ENCODE results near the gene CEL.

CEL gene

GRCh38 chr9:133106511-133107244 is 44.9 kb downstream of the CEL start:
- DNase-seq = no peak

GRCh38 chr9:133107245-133107722 is 45.5 kb downstream of the CEL start:
- no peak for DNase-seq

- no peak for DNase-seq
These were observed 46.4 kb downstream of the CEL start for GRCh38 chr9:133107961-133108793.

GRCh38 chr9:133108794-133109641 is 47.2 kb downstream of the CEL start:
- DNase-seq = no peak

GRCh38 chr9:133109931-133110650 is 48.3 kb downstream of the CEL start:
- DNase-seq = no peak

- no peak for DNase-seq
These were observed 50.3 kb downstream of the CEL start for GRCh38 chr9:133111808-133112662.

GRCh38 chr9:133112663-133113026 is 50.9 kb downstream of the CEL start:
- DNase-seq = no peak

GRCh38 chr9:133113163-133113948 is 51.6 kb downstream of the CEL start:
- DNase-seq = no peak

- DNase-seq = no peak
These were observed 52.4 kb downstream of the CEL start for GRCh38 chr9:133113949-133114885.

- no peak for DNase-seq
These were observed 53.3 kb downstream of the CEL start for GRCh38 chr9:133114886-133115603.

- no peak for DNase-seq
These were observed 54.0 kb downstream of the CEL start for GRCh38 chr9:133115604-133116345.

GRCh38 chr9:133116346-133117231 is 54.8 kb downstream of the CEL start:
- DNase-seq = no peak

GRCh38 chr9:133117271-133118178 is 55.7 kb downstream of the CEL start:
- DNase-seq = no peak

GRCh38 chr9:133118179-133118520 is 56.4 kb downstream of the CEL start:
- DNase-seq = no peak

- no peak for DNase-seq
These were observed 56.8 kb downstream of the CEL start for GRCh38 chr9:133118568-133118967.
